ENCODE measurements around the gene ZDHHC22.

Gene ZDHHC22

DNA sequence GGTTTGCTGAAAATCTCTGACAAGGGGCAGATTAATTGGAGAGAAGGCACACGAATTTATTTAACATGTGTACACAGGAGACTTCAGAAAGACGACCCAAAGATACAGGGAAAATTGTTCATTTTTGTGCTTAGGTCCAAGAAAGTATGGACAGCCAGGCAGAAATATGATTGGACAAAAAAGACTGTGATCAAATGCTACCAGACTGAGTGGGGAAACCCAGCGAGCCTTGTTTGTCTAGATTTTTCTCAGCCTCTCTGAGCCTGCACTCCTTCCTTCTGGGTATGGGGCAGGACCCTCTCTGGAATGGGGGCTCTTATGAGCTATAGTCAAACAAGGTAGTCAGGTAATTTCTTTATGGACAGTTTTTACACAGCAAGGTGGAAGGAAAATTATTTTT, 54.0 kb downstream of the ZDHHC22 start:
- Histone ChIP-seq H3K4me3 (ENCODE audit: low read depth in 1 of 2, low read length in 1 of 2) (no peak overlapping the region), H3K27ac (no peak overlapping the region), H3K27me3 (no peaks in the 10 kb centered on the region), H3K4me1 (ENCODE audit: control insufficient read depth in 1 of 2, insufficient read depth in 1 of 2, low read depth in 1 of 2, low read length in 1 of 2) (peaks cover 21 to 41% of the 10 kb centered on the region in 2 experiments), H3K9me3 (no peaks in the 10 kb centered on the region), H3K36me3 (no peaks in the 10 kb centered on the region)
- TF ChIP-seq, protein P1, sequence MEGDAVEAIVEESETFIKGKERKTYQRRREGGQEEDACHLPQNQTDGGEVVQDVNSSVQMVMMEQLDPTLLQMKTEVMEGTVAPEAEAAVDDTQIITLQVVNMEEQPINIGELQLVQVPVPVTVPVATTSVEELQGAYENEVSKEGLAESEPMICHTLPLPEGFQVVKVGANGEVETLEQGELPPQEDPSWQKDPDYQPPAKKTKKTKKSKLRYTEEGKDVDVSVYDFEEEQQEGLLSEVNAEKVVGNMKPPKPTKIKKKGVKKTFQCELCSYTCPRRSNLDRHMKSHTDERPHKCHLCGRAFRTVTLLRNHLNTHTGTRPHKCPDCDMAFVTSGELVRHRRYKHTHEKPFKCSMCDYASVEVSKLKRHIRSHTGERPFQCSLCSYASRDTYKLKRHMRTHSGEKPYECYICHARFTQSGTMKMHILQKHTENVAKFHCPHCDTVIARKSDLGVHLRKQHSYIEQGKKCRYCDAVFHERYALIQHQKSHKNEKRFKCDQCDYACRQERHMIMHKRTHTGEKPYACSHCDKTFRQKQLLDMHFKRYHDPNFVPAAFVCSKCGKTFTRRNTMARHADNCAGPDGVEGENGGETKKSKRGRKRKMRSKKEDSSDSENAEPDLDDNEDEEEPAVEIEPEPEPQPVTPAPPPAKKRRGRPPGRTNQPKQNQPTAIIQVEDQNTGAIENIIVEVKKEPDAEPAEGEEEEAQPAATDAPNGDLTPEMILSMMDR (IDR thresholded peaks at IDR 0.05), result no peak

DNA sequence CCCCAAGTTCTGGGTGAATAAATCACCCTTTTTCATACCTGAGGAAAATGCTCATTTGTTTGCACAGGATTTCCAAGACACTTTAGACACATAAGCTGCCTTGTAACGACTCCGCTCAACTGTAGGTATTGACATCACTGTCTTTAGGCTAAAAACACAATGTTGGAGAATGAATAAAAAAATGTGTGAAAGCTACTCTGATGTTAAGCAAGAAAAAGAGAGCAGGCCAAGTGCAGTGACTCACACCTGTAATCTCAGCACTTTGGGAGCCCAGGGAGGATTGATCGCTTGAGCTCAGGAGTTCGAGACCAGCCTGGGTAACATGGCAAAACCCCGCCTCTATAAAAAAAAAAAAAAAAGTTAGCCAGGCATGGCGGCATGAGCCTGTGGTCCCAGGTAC, 54.6 kb downstream of the ZDHHC22 start:
- H3K27ac ChIP-seq, result no peak overlapping the region
- H3K36me3 ChIP-seq, result no peaks in the 10 kb centered on the region
- TF ChIP-seq, protein P1 (IDR thresholded peaks at IDR 0.05), result no peak

DNA sequence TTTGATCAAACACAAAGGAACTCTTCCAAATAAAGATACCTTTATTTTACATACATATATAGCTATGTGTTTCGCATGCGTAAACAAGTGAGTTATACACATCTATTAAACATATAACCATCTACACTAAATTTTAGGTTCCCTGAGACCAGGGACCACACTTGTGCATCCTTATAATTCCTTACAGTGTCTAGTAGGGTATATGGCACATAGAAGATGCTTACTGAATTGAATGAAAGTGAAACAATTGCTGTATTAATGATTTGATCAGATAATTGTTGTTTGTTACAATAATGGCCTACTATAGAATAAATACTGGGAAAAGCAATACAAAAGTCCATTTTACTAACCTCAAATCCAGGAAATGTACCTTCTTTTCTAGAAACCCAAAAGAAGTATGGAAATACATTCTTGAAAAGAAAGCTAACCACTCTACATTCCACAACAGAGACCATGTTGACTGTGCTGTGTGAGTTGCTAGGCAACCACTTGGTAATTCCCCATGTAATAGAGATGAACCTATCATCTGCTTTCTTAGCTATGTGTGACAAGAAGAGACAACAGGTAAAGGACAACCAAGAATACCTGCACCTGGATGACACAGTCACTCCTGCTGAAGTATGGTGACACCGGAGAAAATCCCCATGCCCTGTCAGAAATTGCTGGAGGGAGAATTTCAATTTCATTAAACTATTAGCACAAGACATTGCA, 55.4 kb downstream of the ZDHHC22 start:
- Histone ChIP-seq H3K4me3 (ENCODE audit: low read depth in 1 of 2, low read length in 1 of 2) (no peak overlapping the region), H3K36me3 (no peaks in the 10 kb centered on the region), H3K4me1 (ENCODE audit: control insufficient read depth in 1 of 2, insufficient read depth in 1 of 2, low read depth in 1 of 2, low read length in 1 of 2) (peaks cover 9 to 27% of the 10 kb centered on the region in 2 experiments), H3K9me3 (no peaks in the 10 kb centered on the region), H3K27me3 (no peaks in the 10 kb centered on the region), H3K27ac (no peak overlapping the region)
- TF ChIP-seq, protein P1 (IDR thresholded peaks at IDR 0.05), result no peak

More for the DNA sequence above, 54.6 kb downstream of the ZDHHC22 start:
- Histone ChIP-seq H3K9me3 (no peaks in the 10 kb centered on the region), H3K27me3 (no peaks in the 10 kb centered on the region), H3K4me1 (ENCODE audit: control insufficient read depth in 1 of 2, insufficient read depth in 1 of 2, low read depth in 1 of 2, low read length in 1 of 2) (peaks cover 16 to 35% of the 10 kb centered on the region in 2 experiments), H3K4me3 (ENCODE audit: low read depth in 1 of 2, low read length in 1 of 2) (no peak overlapping the region)

DNA sequence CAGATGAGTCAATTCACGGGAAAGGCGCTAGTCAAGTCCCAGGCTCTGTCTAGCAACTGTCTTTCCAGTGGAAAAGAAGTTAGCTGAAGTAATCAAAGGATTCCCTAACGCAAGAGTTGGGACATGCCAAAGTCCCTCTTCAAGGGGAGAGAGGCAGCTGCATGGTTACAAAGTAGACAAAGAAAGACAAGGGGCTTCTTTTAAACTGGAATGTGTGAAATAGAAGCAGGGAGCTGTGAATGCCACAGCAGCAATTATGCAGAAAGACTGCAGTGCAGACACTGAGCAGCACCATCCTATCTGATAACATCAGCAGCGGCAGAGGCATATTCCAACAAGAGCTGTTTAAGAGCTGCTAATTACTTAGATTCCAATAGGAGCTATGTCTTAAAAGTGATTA, 56.1 kb downstream of the ZDHHC22 start:
- TF ChIP-seq, protein P1 (IDR thresholded peaks at IDR 0.05), result no peak

DNA sequence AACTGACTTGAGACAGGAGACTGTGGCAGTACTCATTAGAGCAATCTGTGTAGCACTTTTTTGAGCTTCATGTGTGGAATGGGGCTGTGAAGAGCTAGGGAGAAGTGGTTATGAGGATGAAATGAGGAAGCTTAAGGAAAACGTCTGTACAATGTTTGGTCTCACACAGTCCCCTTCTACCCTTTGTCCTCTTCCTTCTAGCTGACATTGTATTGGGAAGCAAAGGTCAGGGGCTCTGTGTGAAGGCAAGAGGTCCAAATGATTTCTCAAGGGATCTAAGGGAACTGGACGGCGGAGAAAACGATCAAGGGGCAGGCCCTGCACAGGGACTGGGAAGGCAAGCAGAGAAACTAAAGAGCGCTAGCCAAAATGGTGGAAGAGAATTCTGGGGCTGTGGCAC, 56.6 kb downstream of the ZDHHC22 start:
- Histone ChIP-seq H3K36me3 (no peaks in the 10 kb centered on the region), H3K4me3 (ENCODE audit: low read depth in 1 of 2, low read length in 1 of 2) (no peak overlapping the region), H3K27ac (peak overlapping the region; percentile 62), H3K9me3 (no peaks in the 10 kb centered on the region), H3K27me3 (no peaks in the 10 kb centered on the region), H3K4me1 (ENCODE audit: control insufficient read depth in 1 of 2, insufficient read depth in 1 of 2, low read depth in 1 of 2, low read length in 1 of 2) (peaks cover 2 to 15% of the 10 kb centered on the region in 2 experiments)
- TF ChIP-seq, protein P1 (IDR thresholded peaks at IDR 0.05), result no peak

More for the DNA sequence above, 56.1 kb downstream of the ZDHHC22 start:
- Histone ChIP-seq H3K27me3 (no peaks in the 10 kb centered on the region), H3K4me1 (ENCODE audit: control insufficient read depth in 1 of 2, insufficient read depth in 1 of 2, low read depth in 1 of 2, low read length in 1 of 2) (peaks cover 6 to 21% of the 10 kb centered on the region in 2 experiments), H3K36me3 (no peaks in the 10 kb centered on the region), H3K4me3 (ENCODE audit: low read depth in 1 of 2, low read length in 1 of 2) (no peak overlapping the region), H3K9me3 (no peaks in the 10 kb centered on the region), H3K27ac (peak overlapping the region; percentile 62)
